GM18498 (cell line): ENCODE results near the gene OSTF1.

Source experiments
- ATAC-seq: cut with Tn5 transposase; IDR thresholded peaks from one replicate; pipeline ENCODE4 v1.9.1; 2021; ENCODE audit warnings: mild to moderate bottlenecking, moderate library complexity; ENCODE audit not compliant: unreplicated experiment

OSTF1 gene

GRCh38 chr9:75084081-75084672, 4.1 kb upstream of the OSTF1 start:
- no peak for ATAC-seq

GRCh38 chr9:75085640-75086039, 2.7 kb upstream of the OSTF1 start:
- no peak for ATAC-seq

GRCh38 chr9:75086541-75087288, 1.6 kb upstream of the OSTF1 start:
- ATAC-seq = no peak

GRCh38 chr9:75087289-75087823, 958 bp upstream of the OSTF1 start:
- ATAC-seq = peak; percentile 34

- ATAC-seq = peak; percentile 35
Measured at GRCh38 chr9:75088646-75089372, 495 bp downstream of the OSTF1 start.

GRCh38 chr9:75089373-75089766, 1.1 kb downstream of the OSTF1 start:
- ATAC-seq = no peak

- ATAC-seq = no peak
Measured at GRCh38 chr9:75090579-75090978, 2.3 kb downstream of the OSTF1 start.

GRCh38 chr9:75092766-75093165, 4.5 kb downstream of the OSTF1 start:
- no peak for ATAC-seq

GRCh38 chr9:75096796-75097195, 8.5 kb downstream of the OSTF1 start:
- no peak for ATAC-seq

- no peak for ATAC-seq
Measured at GRCh38 chr9:75101004-75101588, 12.8 kb downstream of the OSTF1 start.

GRCh38 chr9:75102177-75102790, 14.0 kb downstream of the OSTF1 start:
- no peak for ATAC-seq

- ATAC-seq = no peak
Measured at GRCh38 chr9:75104607-75105006, 16.3 kb downstream of the OSTF1 start.

GRCh38 chr9:75105019-75105540, 16.8 kb downstream of the OSTF1 start:
- ATAC-seq = no peak

- no peak for ATAC-seq
Measured at GRCh38 chr9:75105841-75106240, 17.5 kb downstream of the OSTF1 start.

GRCh38 chr9:75106857-75107256, 18.5 kb downstream of the OSTF1 start:
- no peak for ATAC-seq

GRCh38 chr9:75108571-75108970, 20.3 kb downstream of the OSTF1 start:
- ATAC-seq = no peak

- ATAC-seq = no peak
Measured at GRCh38 chr9:75109210-75109839, 21.0 kb downstream of the OSTF1 start.

GRCh38 chr9:75111019-75111622, 22.8 kb downstream of the OSTF1 start:
- no peak for ATAC-seq

- no peak for ATAC-seq
Measured at GRCh38 chr9:75112789-75113188, 24.5 kb downstream of the OSTF1 start.

- ATAC-seq = no peak
Measured at GRCh38 chr9:75116306-75116705, 28.0 kb downstream of the OSTF1 start.
